DMS79 treated with DMSO at 0.1 percent for 48 hours (cell line): ENCODE measurements around the gene SLC16A4.

Source experiments
- DNase-seq: peaks from one replicate; lab custom pipeline; 2025; lab: John Stamatoyannopoulos, UW

Gene SLC16A4

GRCh38 chr1:110326826-110327225, 64.0 kb downstream of the SLC16A4 start:
- DNase-seq, result no peak

DNA sequence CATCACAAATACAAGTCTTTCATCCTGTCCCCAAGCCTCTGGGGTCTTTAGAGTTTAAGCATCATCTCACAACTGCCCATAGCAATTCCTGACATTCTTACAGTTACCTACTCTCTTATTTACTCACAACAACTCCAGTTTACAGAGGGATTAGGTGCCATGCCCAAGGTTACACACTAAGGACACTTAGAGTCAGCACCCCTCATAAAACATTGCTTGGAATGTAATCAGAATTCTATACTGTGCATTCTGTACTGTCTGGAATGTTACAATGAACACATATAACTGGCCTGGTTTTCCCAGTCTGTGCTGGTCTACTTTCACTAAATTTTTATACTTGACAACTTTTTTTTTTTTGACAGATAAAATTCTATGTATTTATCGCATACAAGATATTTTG, 66.2 kb downstream of the SLC16A4 start:
- DNase-seq, result no peak

- DNase-seq, result no peak
Measured at GRCh38 chr1:110321846-110322245, 69.0 kb downstream of the SLC16A4 start.

- no peak for DNase-seq
Measured at GRCh38 chr1:110321045-110321444, 69.8 kb downstream of the SLC16A4 start.

DNA sequence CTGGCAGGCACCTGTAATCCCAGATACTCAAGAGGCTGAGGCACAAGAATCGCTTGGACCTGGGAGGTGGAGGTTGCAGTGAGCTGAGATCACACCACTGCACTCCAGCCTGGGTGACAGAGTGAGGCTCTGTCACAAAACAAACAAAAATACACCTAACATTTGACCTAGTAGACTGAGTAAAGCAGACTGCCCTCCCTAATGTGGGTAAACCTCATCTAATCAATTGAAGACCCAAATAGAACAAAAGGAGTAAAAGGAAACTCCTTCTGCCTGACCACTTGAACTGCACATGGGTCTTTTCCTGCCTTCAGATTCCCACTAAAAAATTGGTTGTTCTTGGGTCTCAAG, 70.7 kb downstream of the SLC16A4 start:
- no peak for DNase-seq

- no peak for DNase-seq
Measured at GRCh38 chr1:110319332-110320167, 71.3 kb downstream of the SLC16A4 start.

GRCh38 chr1:110318046-110318445, 72.8 kb downstream of the SLC16A4 start:
- no peak for DNase-seq

GRCh38 chr1:110316735-110317134, 74.1 kb downstream of the SLC16A4 start:
- DNase-seq, result no peak
